Stimulated activated naive CD8-positive, alpha-beta T cell treated with anti-CD3 and anti-CD28 coated beads, Interleukin-15, Interleukin-2, amounts not matched to agents 100 ng/mL and 50 ng/mL, for 24 hours (primary cell): ENCODE results near the gene UST.
A peak's percentile ranks its signal among the peaks of the same experiment; 100 is the strongest.
"Not testable (repeated sequence)": the region's sequence is repeated elsewhere in the genome, so short reads cannot be mapped to it uniquely, and the experiment has no call there.

Source experiments
- H3K27ac Mint-ChIP-seq: one replicate; pipeline ENCODE4 v1.8.0; 2021; ENCODE audit warnings: mild to moderate bottlenecking, mixed read lengths
- H3K27me3 Mint-ChIP-seq: one replicate; pipeline ENCODE4 v1.8.0; 2021; ENCODE audit warnings: mixed read lengths
- H3K36me3 Mint-ChIP-seq: one replicate; pipeline ENCODE4 v1.8.0; 2021; ENCODE audit warnings: low read depth, mixed read lengths
- H3K4me1 Mint-ChIP-seq: one replicate; pipeline ENCODE4 v1.8.0; 2021; ENCODE audit warnings: low read depth, mixed read lengths
- H3K4me3 Mint-ChIP-seq: one replicate; pipeline ENCODE4 v1.8.0; 2021; ENCODE audit warnings: mild to moderate bottlenecking, mixed read lengths
- H3K9me3 Mint-ChIP-seq: one replicate; pipeline ENCODE4 v1.8.0; 2021; ENCODE audit warnings: mixed read lengths

UST gene

DNA sequence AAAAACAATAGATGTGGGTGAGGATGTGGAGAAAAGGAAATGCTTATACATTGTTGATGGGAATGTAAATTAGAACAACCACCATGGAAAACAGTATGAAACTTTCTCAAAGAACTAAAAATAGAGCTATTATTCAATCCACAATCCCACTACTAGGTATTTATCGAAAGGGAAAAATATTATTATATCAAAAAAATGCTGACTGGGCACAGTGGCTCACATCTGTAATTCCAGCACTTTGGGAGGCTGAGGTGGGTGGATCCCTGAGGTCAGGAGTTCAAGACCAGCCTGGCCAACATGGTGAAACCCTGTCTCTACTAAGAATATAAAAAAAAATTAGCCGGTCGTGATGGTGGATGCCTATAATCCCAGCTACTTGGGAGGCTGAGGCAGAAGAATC is 357.1 kb downstream of the UST start:
- not testable (repeated sequence) for H3K27ac Mint-ChIP-seq, H3K27me3 Mint-ChIP-seq, H3K9me3 Mint-ChIP-seq, H3K4me3 Mint-ChIP-seq, H3K36me3 Mint-ChIP-seq, H3K4me1 Mint-ChIP-seq

DNA sequence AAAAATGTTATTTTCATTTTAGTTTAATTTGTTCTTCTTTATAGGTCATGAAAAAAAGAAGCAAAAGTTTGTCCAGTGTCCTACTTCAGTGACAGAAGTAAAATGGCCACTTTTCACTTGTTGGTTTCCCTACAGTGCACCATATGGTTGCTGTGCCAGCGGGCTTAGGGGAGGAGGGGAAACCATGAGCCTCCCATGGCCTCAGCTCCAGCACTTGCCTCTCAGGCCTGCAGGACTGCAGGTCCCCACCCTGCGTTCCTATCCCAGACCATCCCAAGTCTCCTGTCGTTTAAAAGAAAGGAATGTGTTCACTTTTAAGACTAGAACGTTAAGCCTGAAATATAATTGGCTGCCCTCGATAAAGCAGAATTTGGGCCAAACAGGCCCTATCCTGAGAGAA is 360.7 kb downstream of the UST start:
- Mint-ChIP-seq H3K27me3 (no peaks in the 10 kb centered on the region), H3K4me1 (peaks cover 21% of the 10 kb centered on the region), H3K27ac (no peak overlapping the region), H3K9me3 (no peaks in the 10 kb centered on the region), H3K4me3 (no peak overlapping the region), H3K36me3 (no peaks in the 10 kb centered on the region)

DNA sequence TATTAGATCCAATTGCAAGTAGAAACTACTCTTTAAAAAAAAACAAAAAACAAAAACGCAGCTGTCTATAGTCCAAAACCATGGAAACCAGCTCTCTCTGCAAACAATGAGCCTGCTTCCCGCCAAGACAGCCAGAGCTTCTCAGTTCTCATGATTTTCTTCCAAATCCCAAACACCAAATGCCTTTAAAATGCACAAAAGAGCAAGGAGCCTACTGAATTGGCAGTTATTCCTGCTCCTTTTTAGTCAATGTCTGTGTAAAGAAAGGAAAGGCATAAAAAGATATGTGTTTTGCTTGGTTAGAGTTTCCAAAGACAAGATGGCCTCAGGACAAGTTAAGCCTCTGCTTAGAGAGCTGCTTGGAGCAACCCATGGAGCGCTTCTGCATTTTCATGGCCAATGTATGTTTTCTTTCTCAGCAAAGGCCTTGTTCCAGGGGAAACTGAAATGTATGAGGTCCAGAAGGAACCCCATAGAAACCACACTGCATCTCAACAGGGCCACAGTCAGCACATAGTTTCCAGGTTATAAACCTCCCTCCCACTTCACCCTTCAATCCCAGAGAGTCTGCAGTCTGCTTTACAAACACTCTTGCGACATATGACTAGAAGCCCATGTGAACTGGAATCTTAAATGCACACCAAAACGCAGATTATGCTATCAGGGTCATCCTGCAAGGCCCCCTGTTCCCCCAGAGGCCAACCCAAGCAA is 361.4 kb downstream of the UST start:
- Mint-ChIP-seq H3K27ac (no peak overlapping the region), H3K36me3 (no peaks in the 10 kb centered on the region), H3K27me3 (no peaks in the 10 kb centered on the region), H3K4me3 (no peak overlapping the region), H3K9me3 (no peaks in the 10 kb centered on the region), H3K4me1 (peaks cover 28% of the 10 kb centered on the region)

DNA sequence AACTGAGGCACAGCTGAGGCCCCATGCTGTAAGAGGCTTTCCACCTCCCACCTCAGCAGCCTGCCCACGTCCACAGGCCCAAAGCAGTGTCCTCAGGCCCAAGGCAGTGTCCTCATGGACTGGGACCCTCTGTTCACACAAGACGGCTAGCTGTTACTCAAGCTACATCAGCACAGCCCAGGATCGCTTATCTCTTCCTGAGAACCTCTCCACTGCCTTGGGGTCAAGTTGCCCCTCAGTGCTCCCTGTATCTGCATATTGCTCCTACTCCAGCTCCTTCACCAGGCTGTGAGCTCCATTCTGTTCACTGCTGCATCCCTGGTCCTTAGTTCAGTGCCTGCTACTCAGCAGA is 361.9 kb downstream of the UST start:
- Mint-ChIP-seq H3K4me1 (peaks cover 31% of the 10 kb centered on the region), H3K36me3 (no peaks in the 10 kb centered on the region), H3K27ac (no peak overlapping the region), H3K9me3 (no peaks in the 10 kb centered on the region), H3K4me3 (no peak overlapping the region), H3K27me3 (no peaks in the 10 kb centered on the region)

DNA sequence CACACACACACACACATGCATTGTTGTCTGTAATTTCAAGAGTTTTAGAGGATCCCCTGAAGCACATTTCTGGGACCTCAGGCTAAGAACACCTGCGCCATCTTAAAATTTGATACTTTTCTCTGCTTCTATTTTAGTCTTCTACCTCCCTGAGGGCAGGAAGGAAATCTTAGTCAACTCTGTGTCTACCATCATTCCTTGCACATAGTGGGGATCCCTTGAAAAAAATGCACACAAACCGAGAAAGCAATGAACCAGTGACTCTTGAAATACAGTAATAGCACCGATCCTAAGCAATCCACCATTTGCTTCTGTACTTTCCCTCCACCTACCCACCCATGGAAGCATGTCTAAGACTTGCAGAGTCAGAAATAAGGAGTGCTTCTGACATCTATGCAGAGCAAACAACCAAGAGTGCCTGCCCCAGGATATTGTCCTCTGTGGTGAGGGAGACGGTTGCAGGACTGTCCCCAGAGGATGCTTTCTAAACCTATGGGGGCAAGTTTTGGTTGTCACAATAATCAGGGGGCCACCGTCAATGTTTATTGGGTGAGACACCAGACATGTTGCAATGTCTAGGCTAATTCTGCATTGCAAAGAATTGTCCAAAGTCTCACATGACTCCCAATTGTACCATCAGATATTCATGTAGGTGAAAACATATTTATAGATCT is 362.7 kb downstream of the UST start:
- Mint-ChIP-seq H3K27ac (no peak overlapping the region), H3K36me3 (no peaks in the 10 kb centered on the region), H3K4me3 (no peak overlapping the region), H3K4me1 (peaks cover 31% of the 10 kb centered on the region), H3K27me3 (no peaks in the 10 kb centered on the region), H3K9me3 (no peaks in the 10 kb centered on the region)

DNA sequence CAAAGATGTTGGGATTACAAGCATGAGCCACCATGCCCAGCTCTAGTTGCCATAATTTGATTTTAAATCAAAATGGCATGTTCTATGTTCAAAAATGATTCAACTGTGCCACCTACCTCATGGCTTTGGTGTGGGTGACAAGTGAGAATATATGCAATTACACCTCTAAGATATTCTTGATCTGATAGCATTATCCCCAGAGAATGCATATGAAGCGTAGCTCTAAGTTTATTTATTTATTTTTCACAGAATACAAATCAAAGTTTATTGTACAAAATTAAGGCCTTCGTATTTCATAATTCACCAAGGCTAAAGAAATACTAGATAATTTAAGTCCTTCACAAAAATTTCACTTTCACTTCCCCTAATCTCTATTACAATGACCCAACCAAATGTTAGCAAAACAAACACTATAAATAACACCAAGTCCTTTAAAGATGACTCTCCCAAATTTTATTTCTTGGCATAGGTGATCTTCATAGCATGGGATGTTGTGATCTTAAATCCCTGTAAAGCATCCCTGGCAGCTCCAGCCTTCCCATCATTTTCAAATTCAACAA is 364.8 kb downstream of the UST start:
- peak overlapping the region; percentile 46 for H3K27ac Mint-ChIP-seq
- no peaks in the 10 kb centered on the region for H3K36me3 Mint-ChIP-seq

DNA sequence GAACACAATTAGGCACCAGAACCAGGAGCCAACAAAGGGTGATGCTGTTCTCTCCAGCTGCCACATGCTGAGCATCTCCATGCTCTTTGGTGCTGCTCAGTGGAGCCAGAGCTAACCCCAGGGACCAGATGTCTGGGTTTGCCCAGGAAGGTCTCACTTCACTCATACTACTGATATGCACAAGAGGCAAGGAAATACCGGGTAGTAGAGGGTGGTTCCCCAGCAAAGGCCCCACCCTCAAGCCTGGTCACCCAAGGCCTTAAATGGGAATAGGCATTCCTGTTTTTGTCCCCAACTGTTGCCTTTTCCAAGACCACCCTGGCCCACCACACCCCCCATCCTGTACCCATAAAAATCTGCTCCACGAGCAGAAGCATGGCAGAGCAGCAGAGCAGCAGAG is 366.1 kb downstream of the UST start:
- no peaks in the 10 kb centered on the region for H3K27me3 Mint-ChIP-seq
- no peaks in the 10 kb centered on the region for H3K9me3 Mint-ChIP-seq
- peak overlapping the region; percentile 85 for H3K27ac Mint-ChIP-seq
- no peaks in the 10 kb centered on the region for H3K36me3 Mint-ChIP-seq
- H3K4me3 Mint-ChIP-seq, result peak overlapping the region; percentile 22
- peaks cover 45% of the 10 kb centered on the region for H3K4me1 Mint-ChIP-seq

More for the DNA sequence above, 364.8 kb downstream of the UST start:
- Mint-ChIP-seq H3K4me1 (peaks cover 45% of the 10 kb centered on the region), H3K4me3 (no peak overlapping the region), H3K9me3 (no peaks in the 10 kb centered on the region), H3K27me3 (no peaks in the 10 kb centered on the region)

DNA sequence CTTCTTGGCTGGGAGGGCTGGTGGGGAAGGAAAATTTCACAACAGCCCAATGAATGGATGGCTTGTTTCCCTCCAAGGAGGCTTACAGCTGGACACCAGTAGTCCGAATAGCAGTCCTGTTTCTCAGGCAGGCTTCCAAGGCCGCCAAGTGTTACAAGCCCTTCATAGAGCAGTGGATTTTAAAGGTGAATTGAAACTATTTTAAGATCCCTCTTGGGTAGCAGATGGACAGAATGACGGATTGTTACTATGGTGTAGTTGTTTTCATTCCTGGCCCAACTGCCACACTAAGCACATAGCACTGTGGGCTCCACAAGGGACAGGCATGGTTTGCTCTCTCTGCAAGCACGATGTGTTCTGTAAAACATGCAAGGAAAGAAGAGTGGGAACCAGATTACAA is 367.3 kb downstream of the UST start:
- Mint-ChIP-seq H3K9me3 (no peaks in the 10 kb centered on the region), H3K36me3 (no peaks in the 10 kb centered on the region), H3K4me3 (no peak overlapping the region), H3K27me3 (no peaks in the 10 kb centered on the region), H3K4me1 (peaks cover 47% of the 10 kb centered on the region), H3K27ac (no peak overlapping the region)

DNA sequence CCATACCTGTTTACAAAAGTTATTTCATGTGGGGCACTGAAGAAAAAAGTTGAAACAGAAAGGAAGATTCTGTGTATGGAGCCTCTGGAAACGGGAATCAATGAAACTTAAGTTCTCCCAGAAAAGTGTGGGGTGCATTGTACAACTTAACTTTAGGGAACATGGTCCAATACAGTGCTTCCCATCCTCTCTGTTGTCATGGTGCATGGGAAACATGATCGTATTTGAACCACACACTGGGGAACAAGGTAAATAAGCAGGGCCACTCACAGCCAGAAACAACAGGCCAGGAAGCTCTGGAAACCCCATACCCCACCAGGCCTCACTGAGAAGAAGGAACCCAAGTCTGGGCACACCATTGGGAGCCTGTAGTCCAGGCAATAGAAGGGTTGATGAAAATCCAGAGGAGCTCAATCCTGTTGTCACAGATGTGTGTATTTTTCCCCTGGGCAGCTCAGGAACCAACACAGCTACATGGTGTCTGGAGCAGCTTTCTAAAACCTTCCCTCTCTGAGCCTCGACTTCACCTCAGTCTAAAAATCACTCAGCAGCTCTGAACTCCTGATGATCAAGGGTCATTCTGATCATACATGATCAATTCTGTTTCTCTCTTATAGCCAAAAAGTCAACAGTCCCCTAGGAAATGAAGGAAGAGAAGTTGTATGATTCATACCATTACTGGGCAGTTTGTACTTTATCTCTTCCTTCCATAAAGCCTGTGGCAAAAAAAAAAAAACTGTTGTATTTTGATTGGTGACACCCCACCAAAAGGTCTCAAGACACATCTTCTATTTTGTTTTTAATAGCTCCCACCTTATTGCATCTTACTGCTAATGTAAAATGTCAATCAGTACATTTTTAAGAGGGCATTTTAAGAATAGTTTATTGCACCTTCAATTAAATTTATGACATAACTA is 372.2 kb downstream of the UST start:
- H3K4me3 Mint-ChIP-seq, result no peak overlapping the region
- H3K4me1 Mint-ChIP-seq, result peaks cover 35% of the 10 kb centered on the region
- H3K27ac Mint-ChIP-seq, result no peak overlapping the region
- peaks cover 3% of the 10 kb centered on the region for H3K9me3 Mint-ChIP-seq
- H3K36me3 Mint-ChIP-seq, result no peaks in the 10 kb centered on the region
- no peaks in the 10 kb centered on the region for H3K27me3 Mint-ChIP-seq

DNA sequence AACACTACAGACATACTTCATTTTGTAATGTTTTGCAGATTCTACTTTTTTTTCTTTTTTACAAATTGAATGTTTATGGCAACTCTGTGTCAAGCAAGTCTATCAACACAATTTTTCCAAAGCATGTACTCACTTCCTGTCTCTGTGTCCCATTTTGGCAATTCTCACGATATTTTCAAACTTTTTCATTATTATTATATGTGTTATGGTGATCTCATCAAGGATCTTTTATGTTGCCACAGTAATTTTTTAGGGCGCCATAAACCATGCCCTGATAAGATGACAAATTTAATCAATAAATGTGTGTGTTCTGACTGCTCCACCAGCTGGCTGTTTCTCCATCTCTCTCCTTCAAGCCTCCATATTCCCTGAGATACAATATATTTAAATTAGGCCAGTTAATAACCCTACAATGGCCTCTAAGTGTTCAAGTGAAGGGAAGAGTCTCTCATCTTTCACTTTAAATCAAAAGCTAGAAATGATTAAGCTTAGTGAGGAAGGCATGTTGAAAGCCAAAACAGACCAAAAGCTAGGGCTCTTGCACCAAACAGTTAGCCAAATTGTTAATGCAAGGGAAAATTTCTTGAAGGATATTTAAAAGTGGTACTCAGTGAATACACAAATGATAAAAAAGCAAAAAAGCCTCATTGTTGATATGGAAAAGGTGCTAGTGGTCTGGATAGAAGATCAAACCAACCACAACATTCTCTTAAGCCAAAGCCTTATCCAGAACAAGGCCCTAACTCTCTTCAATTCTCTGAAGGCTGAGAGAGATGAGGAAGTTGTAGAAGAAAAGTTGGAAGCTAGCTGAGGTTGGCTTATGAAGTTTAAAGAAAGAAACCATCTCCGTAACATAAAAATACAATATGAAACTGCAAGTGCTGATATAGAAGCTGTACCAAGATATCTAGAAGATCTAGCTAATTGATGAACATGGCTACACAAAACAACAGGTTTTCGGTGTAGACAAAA is 376.3 kb downstream of the UST start:
- Mint-ChIP-seq H3K4me1 (peaks cover 39% of the 10 kb centered on the region), H3K36me3 (no peaks in the 10 kb centered on the region), H3K27me3 (no peaks in the 10 kb centered on the region), H3K4me3 (peak overlapping the region; percentile 12), H3K27ac (peak overlapping the region; percentile 53), H3K9me3 (peaks cover 19% of the 10 kb centered on the region)

DNA sequence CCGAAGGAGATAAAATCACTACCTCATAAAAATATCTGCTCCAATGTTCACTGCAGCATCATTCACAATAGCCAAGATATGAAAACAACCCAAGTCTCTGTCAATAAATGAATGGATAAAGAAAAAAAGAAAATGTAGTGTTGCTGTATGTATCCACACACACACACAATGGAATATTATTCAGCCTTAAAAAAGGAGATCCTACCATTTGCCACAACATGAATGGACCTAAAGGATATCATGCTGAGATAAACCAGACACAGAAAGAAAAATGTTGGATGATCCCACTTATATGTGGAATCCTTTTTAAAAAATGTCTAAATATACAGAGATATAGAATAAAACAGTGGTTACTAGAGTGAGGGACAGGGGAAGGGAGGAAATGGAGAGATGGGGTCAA is 378.5 kb downstream of the UST start:
- Mint-ChIP-seq H3K27ac (no peak overlapping the region), H3K36me3 (no peaks in the 10 kb centered on the region), H3K4me1 (peaks cover 54% of the 10 kb centered on the region)

More for the DNA sequence above, 378.5 kb downstream of the UST start:
- H3K4me3 Mint-ChIP-seq, result no peak overlapping the region
- H3K27me3 Mint-ChIP-seq, result no peaks in the 10 kb centered on the region
- H3K9me3 Mint-ChIP-seq, result peaks cover 19% of the 10 kb centered on the region
